ENCODE results near the gene DLEC1.
"Not testable (repeated sequence)": the region's sequence is repeated elsewhere in the genome, so short reads cannot be mapped to it uniquely, and the experiment has no call there.

Gene DLEC1

GRCh38 chr3:38139652-38140051 is 100.6 kb downstream of the DLEC1 start:
- no peak for DNase-seq

- DNase-seq = no peak
Observed at GRCh38 chr3:38140326-38141172, 101.5 kb downstream of the DLEC1 start.

- no peak for DNase-seq
Observed at GRCh38 chr3:38141173-38141951, 102.4 kb downstream of the DLEC1 start.

GRCh38 chr3:38141952-38142273 is 102.9 kb downstream of the DLEC1 start:
- DNase-seq = no peak

GRCh38 chr3:38142959-38143358 is 104.0 kb downstream of the DLEC1 start:
- no peak for DNase-seq

GRCh38 chr3:38143511-38143910 is 104.5 kb downstream of the DLEC1 start:
- no peak for DNase-seq

GRCh38 chr3:38146504-38146903 is 107.5 kb downstream of the DLEC1 start:
- DNase-seq = no peak

GRCh38 chr3:38147421-38147820 is 108.4 kb downstream of the DLEC1 start:
- no peak for DNase-seq

- DNase-seq = no peak
Observed at GRCh38 chr3:38148311-38148882, 109.4 kb downstream of the DLEC1 start.

GRCh38 chr3:38149708-38150107 is 110.7 kb downstream of the DLEC1 start:
- DNase-seq = no peak

GRCh38 chr3:38150780-38151528 is 111.9 kb downstream of the DLEC1 start:
- no peak for DNase-seq

GRCh38 chr3:38151667-38152265 is 112.8 kb downstream of the DLEC1 start:
- DNase-seq = no peak

- no peak for DNase-seq
Observed at GRCh38 chr3:38152609-38153008, 113.6 kb downstream of the DLEC1 start.

- DNase-seq = no peak
Observed at GRCh38 chr3:38153221-38153620, 114.2 kb downstream of the DLEC1 start.

GRCh38 chr3:38154033-38154494 is 115.1 kb downstream of the DLEC1 start:
- no peak for DNase-seq

GRCh38 chr3:38154625-38155255 is 115.7 kb downstream of the DLEC1 start:
- no peak for DNase-seq

GRCh38 chr3:38155825-38156224 is 116.8 kb downstream of the DLEC1 start:
- DNase-seq = no peak

- no peak for DNase-seq
Observed at GRCh38 chr3:38157117-38157516, 118.1 kb downstream of the DLEC1 start.

GRCh38 chr3:38157595-38157994 is 118.6 kb downstream of the DLEC1 start:
- no peak for DNase-seq

- no peak for DNase-seq
Observed at GRCh38 chr3:38158472-38158871, 119.5 kb downstream of the DLEC1 start.

- DNase-seq = not testable (repeated sequence)
Observed at GRCh38 chr3:38160704-38161103, 121.7 kb downstream of the DLEC1 start.

All from activated naive CD4-positive, alpha-beta T cell treated with Interleukin-2 at 50 U/mL for 16 hours (primary cell).